ENCODE data around the gene CCDC102A. TPM values are rescaled to one million over a fixed set of nuclear protein-coding genes. Genes with fewer than 3 reads are reported as not detected.

CCDC102A gene
- total and polyA plus RNA-seq, 2 of the 13 experiments (the other 11 are each of a cell fraction or from before 2014, with no cell fraction given): 2.1 to 2.8 TPM

GRCh38 chr16:57486858-57487834 is 49.2 kb downstream of the CCDC102A start (continued):
- TF ChIP-seq, protein P1, sequence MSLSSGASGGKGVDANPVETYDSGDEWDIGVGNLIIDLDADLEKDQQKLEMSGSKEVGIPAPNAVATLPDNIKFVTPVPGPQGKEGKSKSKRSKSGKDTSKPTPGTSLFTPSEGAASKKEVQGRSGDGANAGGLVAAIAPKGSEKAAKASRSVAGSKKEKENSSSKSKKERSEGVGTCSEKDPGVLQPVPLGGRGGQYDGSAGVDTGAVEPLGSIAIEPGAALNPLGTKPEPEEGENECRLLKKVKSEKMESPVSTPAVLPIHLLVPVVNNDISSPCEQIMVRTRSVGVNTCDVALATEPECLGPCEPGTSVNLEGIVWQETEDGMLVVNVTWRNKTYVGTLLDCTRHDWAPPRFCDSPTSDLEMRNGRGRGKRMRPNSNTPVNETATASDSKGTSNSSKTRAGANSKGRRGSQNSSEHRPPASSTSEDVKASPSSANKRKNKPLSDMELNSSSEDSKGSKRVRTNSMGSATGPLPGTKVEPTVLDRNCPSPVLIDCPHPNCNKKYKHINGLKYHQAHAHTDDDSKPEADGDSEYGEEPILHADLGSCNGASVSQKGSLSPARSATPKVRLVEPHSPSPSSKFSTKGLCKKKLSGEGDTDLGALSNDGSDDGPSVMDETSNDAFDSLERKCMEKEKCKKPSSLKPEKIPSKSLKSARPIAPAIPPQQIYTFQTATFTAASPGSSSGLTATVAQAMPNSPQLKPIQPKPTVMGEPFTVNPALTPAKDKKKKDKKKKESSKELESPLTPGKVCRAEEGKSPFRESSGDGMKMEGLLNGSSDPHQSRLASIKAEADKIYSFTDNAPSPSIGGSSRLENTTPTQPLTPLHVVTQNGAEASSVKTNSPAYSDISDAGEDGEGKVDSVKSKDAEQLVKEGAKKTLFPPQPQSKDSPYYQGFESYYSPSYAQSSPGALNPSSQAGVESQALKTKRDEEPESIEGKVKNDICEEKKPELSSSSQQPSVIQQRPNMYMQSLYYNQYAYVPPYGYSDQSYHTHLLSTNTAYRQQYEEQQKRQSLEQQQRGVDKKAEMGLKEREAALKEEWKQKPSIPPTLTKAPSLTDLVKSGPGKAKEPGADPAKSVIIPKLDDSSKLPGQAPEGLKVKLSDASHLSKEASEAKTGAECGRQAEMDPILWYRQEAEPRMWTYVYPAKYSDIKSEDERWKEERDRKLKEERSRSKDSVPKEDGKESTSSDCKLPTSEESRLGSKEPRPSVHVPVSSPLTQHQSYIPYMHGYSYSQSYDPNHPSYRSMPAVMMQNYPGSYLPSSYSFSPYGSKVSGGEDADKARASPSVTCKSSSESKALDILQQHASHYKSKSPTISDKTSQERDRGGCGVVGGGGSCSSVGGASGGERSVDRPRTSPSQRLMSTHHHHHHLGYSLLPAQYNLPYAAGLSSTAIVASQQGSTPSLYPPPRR (CRISPR knock-in tag; IDR thresholded peaks at IDR 0.05; ENCODE audit: borderline replicate concordance): 0 out of 2 replicates have a peak, but pooled peaks have one; percentile 5
- peak; percentile 72; the same call in 1 of the 2 replicates for TF ChIP-seq ZNF619 (CRISPR knock-in tag; IDR thresholded peaks at IDR 0.05)
- TF ChIP-seq GZF1 (CRISPR knock-in tag; IDR thresholded peaks at IDR 0.05): peak; percentile 98; the same call in 1 of the 2 replicates
- no peak for TF ChIP-seq SPEN (CRISPR knock-in tag; IDR thresholded peaks at IDR 0.05; ENCODE audit: low read depth)
- no peak for TF ChIP-seq HNRNPH1 (optimal IDR thresholded peaks at IDR 0.05; ENCODE audit: low read depth, low read length)
- peak; percentile 8; the same call in 1 of the 2 replicates for TF ChIP-seq ZNF333 (CRISPR knock-in tag; IDR thresholded peaks at IDR 0.05; ENCODE audit: borderline replicate concordance)
- no peak for TF ChIP-seq RBM39 (IDR thresholded peaks at IDR 0.05; ENCODE audit: low read depth, low read length, poor library complexity, severe bottlenecking)
- TF ChIP-seq SP2 (CRISPR knock-in tag; IDR thresholded peaks at IDR 0.05): no peak
- TF ChIP-seq ZNF350 (CRISPR knock-in tag; IDR thresholded peaks at IDR 0.05; ENCODE audit: borderline replicate concordance, low read depth): 0 out of 2 replicates have a peak, but pooled peaks have one; percentile 13
- TF ChIP-seq HNF4G (IDR thresholded peaks at IDR 0.05; ENCODE audit: borderline replicate concordance, low read depth, low read length): peak; percentile 40
- no peak for TF ChIP-seq HNF4G (CRISPR knock-in tag; IDR thresholded peaks at IDR 0.05; ENCODE audit: borderline replicate concordance, low read depth)
- 0 out of 2 replicates have a peak, but pooled peaks have one; percentile 52 for TF ChIP-seq CSRNP2 (CRISPR knock-in tag; conservative IDR thresholded peaks at IDR 0.05; ENCODE audit: low read depth)
- TF ChIP-seq, protein P2, sequence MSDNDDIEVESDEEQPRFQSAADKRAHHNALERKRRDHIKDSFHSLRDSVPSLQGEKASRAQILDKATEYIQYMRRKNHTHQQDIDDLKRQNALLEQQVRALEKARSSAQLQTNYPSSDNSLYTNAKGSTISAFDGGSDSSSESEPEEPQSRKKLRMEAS (IDR thresholded peaks at IDR 0.05): 0 out of 2 replicates have a peak, but pooled peaks have one; percentile 37
- TF ChIP-seq ZNF616 (CRISPR knock-in tag; IDR thresholded peaks at IDR 0.05; ENCODE audit: low read depth): no peak
- 0 out of 2 replicates have a peak, but pooled peaks have one; percentile 54 for TF ChIP-seq ZC3H13 (CRISPR knock-in tag; IDR thresholded peaks at IDR 0.05)
- no peak for TF ChIP-seq GMEB2 (CRISPR knock-in tag; IDR thresholded peaks at IDR 0.05; ENCODE audit: low read depth)
- no peak for TF ChIP-seq IKZF1 (IDR thresholded peaks at IDR 0.05)
- 0 out of 2 replicates have a peak, but pooled peaks have one; percentile 0 for TF ChIP-seq MAZ (IDR thresholded peaks at IDR 0.05; ENCODE audit: borderline replicate concordance, low read depth, low read length)
- TF ChIP-seq MAZ (CRISPR knock-in tag; IDR thresholded peaks at IDR 0.05; ENCODE audit: low read depth): no peak
- TF ChIP-seq ZFP62 (CRISPR knock-in tag; IDR thresholded peaks at IDR 0.05): no peak

Data from HepG2 (cell line).